Gastroesophageal sphincter (tissue), 4 donors: ENCODE data around the gene GALNT5. TPM values are rescaled to one million over a fixed set of nuclear protein-coding genes. Genes with fewer than 3 reads are reported as not detected.

Experiments used
- ATAC-seq: fragments of 150-250 bp; one replicate; pipeline ENCODE4 v1.9.1; 2016; ENCODE audit warnings: mild to moderate bottlenecking, moderate library complexity
- H3K27ac ChIP-seq, 4 donors: fragments of 200-600 bp; sonication (generic) in 3 of 4; 1 replicate in 3 of 4; 2 replicates in 1 of 4; pipeline ENCODE4 v1.5.1; 2016 to 2019
- H3K27me3 ChIP-seq: fragments of 200-600 bp; sonication (generic); one replicate; pipeline ENCODE4 v1.5.1; 2019
- H3K36me3 ChIP-seq, 2 donors: fragments of 200-600 bp; sonication (generic); one replicate each; pipeline ENCODE4 v1.5.1; 2019; ENCODE audit warnings: control low read depth in 1 of 2
- H3K4me1 ChIP-seq, 3 donors: fragments of 200-600 bp; sonication (generic); 1 replicate in 2 of 3; 2 replicates in 1 of 3; pipeline ENCODE4 v1.5.1; 2016 to 2019; ENCODE audit warnings: control low read depth in 2 of 3
- H3K4me3 ChIP-seq, 2 donors: fragments of 200-600 bp; sonication (generic); one replicate each; pipeline ENCODE4 v1.5.1; 2019; ENCODE audit warnings: mild to moderate bottlenecking in 1 of 2, moderate library complexity in 1 of 2
- H3K9me3 ChIP-seq, 3 donors: fragments of 200-600 bp; sonication (generic); one replicate each; pipeline ENCODE4 v1.5.1; 2017 to 2019; ENCODE audit warnings: control low read depth in 2 of 3
- CTCF ChIP-seq, 4 experiments: fragments of 200-600 bp in 2 of 4; fragments of 450-650 bp in 2 of 4; sonication (generic) in 1 of 4; IDR thresholded peaks; one replicate each; pipeline ENCODE4 v1.5.1; 2017 to 2019; ENCODE audit warnings: antibody characterized with exemption in 4 of 4, mild to moderate bottlenecking in 2 of 4, moderate library complexity in 2 of 4
- EP300 ChIP-seq: sonication (generic); formaldehyde crosslinking; IDR thresholded peaks from one replicate; pipeline ENCODE4 v1.6.1; 2017; ENCODE audit warnings: antibody characterized with exemption, mild to moderate bottlenecking
- POLR2A ChIP-seq, 2 donors: fragments of 450-650 bp; IDR thresholded peaks; one replicate each; pipeline ENCODE4 v1.6.1; 2017; ENCODE audit warnings: antibody characterized with exemption in 2 of 2, mild to moderate bottlenecking in 2 of 2, moderate library complexity in 1 of 2
- POLR2AphosphoS5 ChIP-seq: sonication (generic); formaldehyde crosslinking; IDR thresholded peaks from one replicate; pipeline ENCODE4 v1.6.1; 2017; ENCODE audit warnings: antibody characterized with exemption
- WGBS, 2 donors: methylation state at CpG; one replicate each; pipeline ENCODE4 v1.1.5; 2018; ENCODE audit warnings: low coverage in 1 of 2; 5-methylcytosine and 5-hydroxymethylcytosine counted together
- total RNA-seq, 4 donors: library from RNA; depleted of rRNA; stranded (reverse); fragments of >200 nt; gene quantifications; one replicate each; pipeline ENCODE4 v1.1.0, GENCODE V29; 2016

Gene GALNT5
- total RNA-seq, 4 donors from 2014 or later = under 0.01 to 0.89 (median 0.24) TPM

- TF ChIP-seq CTCF (IDR thresholded peaks at IDR 0.05) (no peak), EP300 (no peak), POLR2AphosphoS5 (no peak), POLR2A (IDR thresholded peaks at IDR 0.05) (no peak)
- H3K4me1 ChIP-seq = peaks cover 0 to 16% (median 5%) of the 10 kb centered on the region in 3 donors
- H3K4me3 ChIP-seq = no peak overlapping the region
- H3K9me3 ChIP-seq = no peaks in the 10 kb centered on the region
- no peak for ATAC-seq
- H3K36me3 ChIP-seq = no peaks in the 10 kb centered on the region
- H3K27ac ChIP-seq = no peak overlapping the region
- WGBS, 2 donors = 70 to 94% methylated on average over 2 to 8 of the region's 8 CpGs
- H3K27me3 ChIP-seq = no peaks in the 10 kb centered on the region
Observed at GRCh38 chr2:157258520-157259326, 1.2 kb downstream of the GALNT5 start.

GRCh38 chr2:157259386-157259785, 1.9 kb downstream of the GALNT5 start:
- Histone ChIP-seq H3K4me3 (no peak overlapping the region), H3K9me3 (no peaks in the 10 kb centered on the region), H3K27ac (no peak overlapping the region), H3K4me1 (peaks cover 0 to 16% (median 5%) of the 10 kb centered on the region in 3 donors), H3K36me3 (no peaks in the 10 kb centered on the region), H3K27me3 (no peaks in the 10 kb centered on the region)
- WGBS, 2 donors = 80 to 100% methylated on average over 1 to 2 of the region's 2 CpGs
- TF ChIP-seq POLR2AphosphoS5 (no peak), EP300 (no peak), POLR2A (IDR thresholded peaks at IDR 0.05) (no peak), CTCF (IDR thresholded peaks at IDR 0.05) (no peak)
- ATAC-seq = no peak

GRCh38 chr2:157259960-157260359, 2.5 kb downstream of the GALNT5 start:
- ATAC-seq = no peak
- Histone ChIP-seq H3K9me3 (no peaks in the 10 kb centered on the region), H3K27ac (no peak overlapping the region), H3K36me3 (no peaks in the 10 kb centered on the region), H3K27me3 (no peaks in the 10 kb centered on the region), H3K4me1 (peaks cover 0 to 16% (median 5%) of the 10 kb centered on the region in 3 donors), H3K4me3 (no peak overlapping the region)
- TF ChIP-seq POLR2AphosphoS5 (no peak), EP300 (no peak)
- WGBS, 2 donors = 92 to 93% methylated on average over 2 of the region's 2 CpGs

- H3K9me3 ChIP-seq = no peaks in the 10 kb centered on the region
- no peak overlapping the region for H3K4me3 ChIP-seq
- peaks cover 0 to 16% (median 5%) of the 10 kb centered on the region in 3 donors for H3K4me1 ChIP-seq
- TF ChIP-seq POLR2AphosphoS5 (no peak), EP300 (no peak), POLR2A (IDR thresholded peaks at IDR 0.05) (no peak), CTCF (IDR thresholded peaks at IDR 0.05) (no peak)
- WGBS, 2 donors = 73 to 100% methylated on average over 2 to 4 of the region's 4 CpGs
- ATAC-seq = no peak
- H3K36me3 ChIP-seq = no peaks in the 10 kb centered on the region
- no peak overlapping the region for H3K27ac ChIP-seq
- H3K27me3 ChIP-seq = no peaks in the 10 kb centered on the region
Observed at GRCh38 chr2:157260533-157261198, 3.2 kb downstream of the GALNT5 start.

GRCh38 chr2:157261199-157261782, 3.8 kb downstream of the GALNT5 start:
- no peak overlapping the region for H3K27ac ChIP-seq

More at GRCh38 chr2:157261199-157261782, 3.8 kb downstream of the GALNT5 start:
- ATAC-seq = no peak
- WGBS, 2 donors = 31 to 83% methylated on average over 2 to 6 of the region's 6 CpGs
- peaks cover 0 to 16% (median 5%) of the 10 kb centered on the region in 3 donors for H3K4me1 ChIP-seq
- no peaks in the 10 kb centered on the region for H3K36me3 ChIP-seq
- TF ChIP-seq POLR2A (IDR thresholded peaks at IDR 0.05) (no peak), CTCF (IDR thresholded peaks at IDR 0.05) (no peak), POLR2AphosphoS5 (no peak), EP300 (no peak)
- H3K27me3 ChIP-seq = no peaks in the 10 kb centered on the region
- H3K9me3 ChIP-seq = no peaks in the 10 kb centered on the region
- no peak overlapping the region for H3K4me3 ChIP-seq
